CD4-positive, alpha-beta T cell treated with Interleukin-6 for 4 hours (primary cell): Measurements from ENCODE around the gene PGM2.
"Not testable (repeated sequence)": the region's sequence is repeated elsewhere in the genome, so short reads cannot be mapped to it uniquely, and the experiment has no call there.

Experiments
- DNase-seq: peaks from one replicate; pipeline ENCODE4 v3.0.0-alpha.2; 2020; ENCODE audit warnings: mixed read lengths

Gene PGM2

DNA sequence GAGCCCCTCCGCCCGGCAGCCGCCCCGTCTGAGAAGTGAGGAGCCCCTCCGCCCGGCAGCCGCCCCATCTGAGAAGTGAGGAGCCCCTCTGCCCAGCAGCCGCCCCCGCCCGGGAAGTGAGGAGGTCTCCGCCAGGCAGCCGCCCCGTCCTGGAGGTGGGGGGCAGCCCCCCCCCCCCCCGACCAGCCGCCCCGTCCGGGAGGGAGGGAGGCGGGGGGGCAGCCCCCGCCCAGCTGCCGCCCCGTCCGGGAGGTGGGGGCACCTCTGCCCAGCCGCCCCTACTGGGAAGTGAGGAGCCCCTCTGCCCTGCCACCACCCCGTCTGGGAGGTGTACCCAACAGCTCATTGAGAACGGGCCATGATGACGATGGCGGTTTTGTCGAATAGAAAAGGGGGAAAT, 6.0 kb upstream of the PGM2 start:
- DNase-seq = not testable (repeated sequence)

GRCh38 chr4:37821953-37822605, 4.4 kb upstream of the PGM2 start:
- no peak for DNase-seq

DNA sequence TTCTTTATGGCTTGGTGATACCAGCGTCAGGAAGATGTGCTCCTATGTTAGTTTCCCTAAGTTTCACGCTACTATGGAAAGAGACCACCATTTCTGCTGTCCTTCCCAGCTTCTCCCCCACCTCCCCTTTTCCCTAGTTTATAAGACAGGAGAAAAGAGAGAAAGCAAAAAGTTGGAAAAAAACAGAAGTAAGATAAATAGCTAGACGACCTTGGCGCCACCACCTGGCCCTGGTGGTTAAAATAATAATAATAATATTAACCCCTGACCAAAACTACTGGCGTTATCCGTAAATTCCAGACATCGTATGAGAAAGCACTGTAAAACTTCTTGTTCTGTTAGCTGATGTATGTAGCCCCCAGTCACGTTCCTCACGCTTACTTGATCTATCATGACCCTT, 985 bp upstream of the PGM2 start:
- DNase-seq = not testable (repeated sequence)

GRCh38 chr4:37825968-37826294, 555 bp upstream of the PGM2 start:
- peak; percentile 4 for DNase-seq

- DNase-seq = peak; percentile 9
These were observed 672 bp downstream of the PGM2 start for GRCh38 chr4:37827030-37827685.

- no peak for DNase-seq
These were observed 1.4 kb downstream of the PGM2 start for GRCh38 chr4:37827802-37828321.

DNA sequence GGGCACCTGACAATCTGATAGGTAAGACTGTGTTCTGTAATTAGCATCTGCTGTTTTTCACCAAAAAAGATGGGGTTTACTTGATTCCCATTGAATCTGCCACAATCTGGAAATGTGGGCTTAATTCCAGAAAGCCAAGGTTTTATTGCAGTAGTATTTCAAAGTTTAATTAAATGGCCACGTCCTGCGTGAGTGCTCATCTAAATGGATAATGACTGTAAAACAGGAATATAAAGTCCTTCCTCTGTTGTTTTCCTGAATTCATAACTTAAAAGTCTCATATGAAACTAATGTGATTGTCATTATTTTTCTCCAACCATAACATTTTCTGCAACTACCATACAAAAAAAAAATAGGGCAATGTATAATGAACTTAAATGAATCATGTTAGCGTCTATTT, 2.4 kb downstream of the PGM2 start:
- no peak for DNase-seq

GRCh38 chr4:37830640-37831039, 4.2 kb downstream of the PGM2 start:
- no peak for DNase-seq

DNA sequence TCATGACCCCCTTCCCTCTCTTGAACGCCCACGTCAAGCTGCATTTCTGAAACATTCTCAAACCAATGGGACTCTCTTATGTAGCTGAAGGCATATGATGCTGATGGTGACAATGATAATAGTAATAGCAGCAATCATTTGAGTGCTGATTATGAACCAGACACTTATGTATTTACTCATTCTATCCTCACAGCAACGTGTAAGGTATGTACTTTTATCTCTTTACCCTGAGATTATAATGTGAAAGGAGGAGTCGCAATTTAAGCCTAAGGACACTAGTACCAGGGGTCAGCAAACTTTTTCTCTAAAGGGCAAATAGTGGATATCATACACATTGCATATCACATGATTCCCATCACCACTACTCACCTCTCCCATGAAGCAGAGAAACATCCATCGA, 8.5 kb downstream of the PGM2 start:
- no peak for DNase-seq

DNA sequence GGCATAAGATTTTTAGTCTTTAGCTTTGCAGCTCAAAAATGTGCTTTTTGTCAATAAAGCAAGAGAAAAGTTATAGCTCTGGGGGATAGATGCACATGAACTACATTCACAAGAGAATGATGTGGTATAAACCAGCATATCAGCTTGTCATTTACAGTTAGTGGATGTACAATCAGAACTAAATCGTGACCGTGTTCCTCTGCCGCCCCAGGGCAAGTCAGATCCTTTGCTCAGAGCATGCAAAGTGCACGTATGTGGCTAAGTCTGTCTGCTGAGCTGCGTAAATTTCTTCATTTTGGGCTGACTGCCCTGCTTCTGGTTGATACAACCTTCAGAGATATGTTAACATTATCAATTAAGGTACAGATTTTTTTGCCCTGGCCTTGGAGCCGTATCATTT, 9.3 kb downstream of the PGM2 start:
- no peak for DNase-seq

- no peak for DNase-seq
These were observed 9.8 kb downstream of the PGM2 start for GRCh38 chr4:37836274-37836673.

GRCh38 chr4:37836838-37837440, 10.5 kb downstream of the PGM2 start:
- DNase-seq = no peak

GRCh38 chr4:37837446-37837845, 11.0 kb downstream of the PGM2 start:
- no peak for DNase-seq

- no peak for DNase-seq
These were observed 12.9 kb downstream of the PGM2 start for GRCh38 chr4:37839426-37839825.

GRCh38 chr4:37844204-37844603, 17.7 kb downstream of the PGM2 start:
- no peak for DNase-seq

- DNase-seq = no peak
These were observed 18.7 kb downstream of the PGM2 start for GRCh38 chr4:37845201-37845600.

GRCh38 chr4:37847311-37847884, 20.9 kb downstream of the PGM2 start:
- no peak for DNase-seq

- DNase-seq = no peak
These were observed 25.9 kb downstream of the PGM2 start for GRCh38 chr4:37852376-37852775.

DNA sequence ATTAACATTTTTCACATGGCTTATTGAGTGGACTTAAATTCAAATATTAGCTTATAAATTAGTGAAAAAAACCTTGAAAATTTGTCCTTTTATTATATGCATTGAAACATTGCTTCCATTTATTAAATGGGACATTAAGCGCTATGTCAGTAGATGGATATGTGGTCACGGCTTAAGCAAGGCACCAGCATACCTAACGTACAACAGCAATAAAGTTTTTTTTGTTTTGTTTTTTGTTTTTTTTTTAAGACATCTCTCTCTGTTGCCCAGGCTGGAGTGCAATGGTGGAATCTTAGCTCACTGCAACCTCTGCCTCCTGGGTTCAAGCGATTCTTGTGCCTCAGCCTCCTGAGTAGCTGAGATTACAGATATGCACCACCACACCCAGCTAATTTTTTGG, 31.6 kb downstream of the PGM2 start:
- no peak for DNase-seq

GRCh38 chr4:37858872-37859271, 32.4 kb downstream of the PGM2 start:
- DNase-seq = no peak

GRCh38 chr4:37860266-37860665, 33.8 kb downstream of the PGM2 start:
- DNase-seq = no peak

DNA sequence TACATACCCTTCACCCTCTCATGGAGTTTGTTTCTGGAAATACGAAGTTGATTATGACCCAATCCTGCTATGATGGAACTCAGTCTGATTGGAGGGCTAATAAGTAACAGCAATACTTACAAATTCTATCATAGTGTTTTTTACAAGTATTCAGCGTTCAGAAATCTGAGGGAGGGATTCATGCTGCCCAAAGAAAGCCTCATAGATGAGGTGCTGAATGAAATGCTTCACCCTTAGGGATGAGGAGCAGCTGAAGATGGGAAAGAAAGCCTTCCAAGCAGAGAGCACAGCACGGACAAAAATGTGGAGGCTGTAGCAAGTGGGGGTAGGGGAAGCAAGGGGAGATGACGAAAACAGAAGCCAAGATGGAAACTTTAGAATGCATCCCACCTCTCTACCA, 36.5 kb downstream of the PGM2 start:
- DNase-seq = no peak

- DNase-seq = no peak
These were observed 38.3 kb downstream of the PGM2 start for GRCh38 chr4:37864786-37865185.

GRCh38 chr4:37865450-37865849, 39.0 kb downstream of the PGM2 start:
- DNase-seq = no peak
